GM23248 (cell line): Measurements from ENCODE around the gene ISCA1. TPM values are rescaled to one million over a fixed set of nuclear protein-coding genes. Genes with fewer than 3 reads are reported as not detected.

Source experiments
- DNase-seq: peaks from one replicate; pipeline ENCODE4 v3.0.0-alpha.2; 2015
- H2AFZ ChIP-seq: fragments of 200-600 bp; sonication (generic); 2 replicates; pipeline ENCODE4 v1.6.1; 2016; ENCODE audit warnings: antibody characterized with exemption
- H3F3A ChIP-seq: fragments of 200-600 bp; sonication (generic); 2 replicates; pipeline ENCODE4 v1.6.1; 2016; ENCODE audit warnings: mild to moderate bottlenecking, antibody characterized with exemption, mixed run types; ENCODE audit not compliant: insufficient read depth
- H3K27ac ChIP-seq: fragments of 200-600 bp; sonication (generic); 2 replicates; pipeline ENCODE4 v1.5.1; 2016; ENCODE audit warnings: mild to moderate bottlenecking
- H3K27me3 ChIP-seq: fragments of 200-600 bp; sonication (generic); replicated peaks from 2 replicates; pipeline ENCODE4 v1.6.1; 2016; ENCODE audit warnings: mild to moderate bottlenecking; ENCODE audit not compliant: insufficient read depth
- H3K36me3 ChIP-seq: fragments of 200-600 bp; sonication (generic); 2 replicates; pipeline ENCODE4 v1.6.1; 2016; ENCODE audit warnings: low read depth, mild to moderate bottlenecking
- H3K4me1 ChIP-seq: fragments of 200-600 bp; sonication (generic); 2 replicates; pipeline ENCODE4 v1.6.1; 2016; ENCODE audit warnings: mild to moderate bottlenecking; ENCODE audit not compliant: insufficient read depth
- H3K4me2 ChIP-seq: fragments of 200-600 bp; sonication (generic); one replicate; pipeline ENCODE4 v1.6.1; 2016; ENCODE audit warnings: mild to moderate bottlenecking; ENCODE audit not compliant: unreplicated experiment
- H3K4me3 ChIP-seq: fragments of 200-600 bp; sonication (generic); 2 replicates; pipeline ENCODE4 v1.5.1; 2016; ENCODE audit warnings: mild to moderate bottlenecking
- H3K79me2 ChIP-seq: fragments of 200-600 bp; sonication (generic); 2 replicates; pipeline ENCODE4 v1.6.1; 2016; ENCODE audit warnings: mild to moderate bottlenecking; ENCODE audit not compliant: insufficient read depth
- H3K9ac ChIP-seq: fragments of 200-600 bp; sonication (generic); 2 replicates; pipeline ENCODE4 v1.6.1; 2016; ENCODE audit warnings: mild to moderate bottlenecking
- H3K9me2 ChIP-seq: fragments of 200-600 bp; sonication (generic); 2 replicates; pipeline ENCODE4 v1.6.1; 2016; ENCODE audit warnings: mixed run types, mild to moderate bottlenecking, moderate library complexity; ENCODE audit not compliant: insufficient read depth
- H3K9me3 ChIP-seq: fragments of 200-600 bp; sonication (generic); one replicate; pipeline ENCODE4 v1.6.1; 2017; ENCODE audit warnings: low read depth
- H4K20me1 ChIP-seq: fragments of 200-600 bp; sonication (generic); 2 replicates; pipeline ENCODE4 v1.6.0; 2016; ENCODE audit not compliant: insufficient read depth
- EZH2 ChIP-seq: fragments of 200-600 bp; sonication (generic); IDR thresholded peaks from 2 replicates; pipeline ENCODE4 v1.6.1; 2018; ENCODE audit warnings: antibody characterized with exemption, mild to moderate bottlenecking; ENCODE audit not compliant: insufficient read depth, poor library complexity, severe bottlenecking
- EZH2phosphoT487 ChIP-seq: fragments of 200-600 bp; sonication (generic); IDR thresholded peaks from 2 replicates; pipeline ENCODE4 v1.6.1; 2018; ENCODE audit warnings: antibody characterized with exemption, moderate library complexity, mild to moderate bottlenecking, low read depth; ENCODE audit not compliant: insufficient read depth
- WGBS, 2 experiments: methylation state at CpG; one replicate each; pipeline ENCODE4 v1.1.6; 2015 to 2017; ENCODE audit warnings: low lambda C conversion rate in 2 of 2, low coverage in 1 of 2; ENCODE audit errors: missing lambda C conversion rate in 2 of 2; 5-methylcytosine and 5-hydroxymethylcytosine counted together
- in situ Hi-C: fragments of 300-500 bp; cut with MboI; formaldehyde crosslinking; loops from 2 replicates; pipeline ENCODE4 v1.15.0; 2020
- polyA plus RNA-seq: library from polyadenylated mRNA; unstranded; fragments of >200 nt; fragmentation: Nextera tagmentation; extraction: Ambion mirVana; gene quantifications from 2 replicates; pipeline ENCODE4 v1.2.1, GENCODE V29; 2016
- total RNA-seq: library from RNA; depleted of rRNA; stranded (reverse); fragments of >200 nt; shearing (Covaris generic); gene quantifications from 2 replicates; pipeline ENCODE4 v1.2.3, GENCODE V29; 2014

The ISCA1 gene
- total and polyA plus RNA-seq, 2 experiments from 2014 or later = 45.4 to 46.7 TPM

- in situ Hi-C loops = no loop called here
- H2AFZ ChIP-seq = no peak overlapping the region
- no peak overlapping the region for H3K9ac ChIP-seq
- no peaks in the 10 kb centered on the region for H3K4me1 ChIP-seq
- H3K4me2 ChIP-seq = no peak overlapping the region
- WGBS, 2 experiments = 54 to 56% methylated on average over 10 of the region's 10 CpGs
- no peaks in the 10 kb centered on the region for H3K79me2 ChIP-seq
- no peak overlapping the region for H3K27ac ChIP-seq
- no peaks in the 10 kb centered on the region for H3K36me3 ChIP-seq
- peak; percentile 32 for DNase-seq
- peaks cover 9% of the 10 kb centered on the region; the same call in 1 of the 2 replicates for H3F3A ChIP-seq
- H4K20me1 ChIP-seq = no peaks in the 10 kb centered on the region
- no peaks in the 10 kb centered on the region for H3K9me3 ChIP-seq
- H3K4me3 ChIP-seq = no peak overlapping the region
- H3K9me2 ChIP-seq = no peaks in the 10 kb centered on the region
- H3K27me3 ChIP-seq = no peaks in the 10 kb centered on the region
- no peak for TF ChIP-seq EZH2phosphoT487
- no peak for TF ChIP-seq EZH2
Observed at GRCh38 chr9:86238861-86239770, 43.2 kb downstream of the ISCA1 start.

- in situ Hi-C loops = no loop called here
- 51 to 60% methylated on average over 2 of the region's 2 CpGs for WGBS, 2 experiments
- Histone ChIP-seq H3K4me2 (no peak overlapping the region), H3K36me3 (no peaks in the 10 kb centered on the region), H3K9ac (no peak overlapping the region), H3K4me3 (no peak overlapping the region), H4K20me1 (no peaks in the 10 kb centered on the region), H3K9me2 (no peaks in the 10 kb centered on the region), H2AFZ (no peak overlapping the region), H3K27ac (no peak overlapping the region), H3K4me1 (no peaks in the 10 kb centered on the region), H3F3A (no peaks in the 10 kb centered on the region), H3K9me3 (no peaks in the 10 kb centered on the region), H3K79me2 (no peaks in the 10 kb centered on the region), H3K27me3 (no peaks in the 10 kb centered on the region)
- DNase-seq = no peak
- TF ChIP-seq EZH2 = no peak
- no peak for TF ChIP-seq EZH2phosphoT487
Observed at GRCh38 chr9:86230858-86231257, 51.5 kb downstream of the ISCA1 start.

GRCh38 chr9:86222667-86223066 lies 59.7 kb downstream of the ISCA1 start:
- no peaks in the 10 kb centered on the region for H3K9me2 ChIP-seq
- H3K27me3 ChIP-seq = no peaks in the 10 kb centered on the region

GRCh38 chr9:86219606-86220005 lies 62.7 kb downstream of the ISCA1 start:
- Histone ChIP-seq H3K27ac (no peak overlapping the region), H3K4me1 (no peaks in the 10 kb centered on the region), H3K27me3 (no peaks in the 10 kb centered on the region), H3K79me2 (no peaks in the 10 kb centered on the region), H2AFZ (no peak overlapping the region), H3K36me3 (no peaks in the 10 kb centered on the region), H3K4me2 (no peak overlapping the region), H3K9me3 (no peaks in the 10 kb centered on the region), H3K4me3 (no peak overlapping the region), H3K9ac (no peak overlapping the region), H4K20me1 (no peaks in the 10 kb centered on the region), H3K9me2 (no peaks in the 10 kb centered on the region), H3F3A (no peaks in the 10 kb centered on the region)
- WGBS, 2 experiments = 66 to 69% methylated on average over 3 of the region's 3 CpGs
- in situ Hi-C loops = no loop called here
- TF ChIP-seq EZH2 (no peak), EZH2phosphoT487 (no peak)
- no peak for DNase-seq

More at GRCh38 chr9:86222667-86223066, 59.7 kb downstream of the ISCA1 start:
- TF ChIP-seq EZH2 (no peak), EZH2phosphoT487 (no peak)
- no peak for DNase-seq
- no peak overlapping the region for H3K9ac ChIP-seq
- H3K4me2 ChIP-seq = no peak overlapping the region
- H3K9me3 ChIP-seq = no peaks in the 10 kb centered on the region
- H2AFZ ChIP-seq = no peak overlapping the region
- no peak overlapping the region for H3K4me3 ChIP-seq
- WGBS, 2 experiments = 39 to 57% methylated on average over 4 of the region's 4 CpGs
- H3K4me1 ChIP-seq = no peaks in the 10 kb centered on the region
- H3K79me2 ChIP-seq = no peaks in the 10 kb centered on the region
- no peak overlapping the region for H3K27ac ChIP-seq
- no peaks in the 10 kb centered on the region for H4K20me1 ChIP-seq
- in situ Hi-C loops = no loop called here
- no peaks in the 10 kb centered on the region for H3K36me3 ChIP-seq
- H3F3A ChIP-seq = no peaks in the 10 kb centered on the region
